GM18870 (cell line): ENCODE results near the gene KDM2A.
"Not testable (repeated sequence)": the region's sequence is repeated elsewhere in the genome, so short reads cannot be mapped to it uniquely, and the experiment has no call there.

Experiments used
- ATAC-seq: cut with Tn5 transposase; IDR thresholded peaks from one replicate; pipeline ENCODE4 v1.9.1; 2021; ENCODE audit warnings: moderate library complexity; ENCODE audit not compliant: unreplicated experiment

KDM2A gene

DNA sequence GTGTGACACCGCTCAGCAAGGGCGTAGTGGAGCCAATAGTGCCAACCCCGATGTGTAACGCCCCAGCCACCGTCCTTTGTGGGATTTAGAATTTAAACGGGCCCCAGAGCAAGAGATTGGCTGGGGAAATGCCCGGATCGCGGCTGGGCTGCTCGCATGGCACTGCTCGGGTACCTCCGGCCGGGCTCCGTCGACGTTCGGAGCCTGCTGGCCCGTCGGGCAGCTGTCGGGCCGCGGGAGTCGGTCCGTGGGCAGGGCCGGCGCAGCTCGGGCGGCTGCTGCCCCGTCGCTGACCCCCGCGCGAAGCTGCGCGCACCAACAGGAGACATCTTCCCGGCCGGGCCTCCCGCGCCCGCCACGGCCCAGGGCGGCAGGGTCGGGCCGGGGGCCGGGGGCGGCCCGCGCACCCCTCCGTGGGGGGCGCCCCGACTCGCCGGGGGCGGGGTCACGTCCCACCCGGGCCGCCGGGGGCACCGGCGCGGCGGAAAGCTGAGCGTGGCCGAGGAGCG lies 1.3 kb upstream of the KDM2A start:
- no peak for ATAC-seq

DNA sequence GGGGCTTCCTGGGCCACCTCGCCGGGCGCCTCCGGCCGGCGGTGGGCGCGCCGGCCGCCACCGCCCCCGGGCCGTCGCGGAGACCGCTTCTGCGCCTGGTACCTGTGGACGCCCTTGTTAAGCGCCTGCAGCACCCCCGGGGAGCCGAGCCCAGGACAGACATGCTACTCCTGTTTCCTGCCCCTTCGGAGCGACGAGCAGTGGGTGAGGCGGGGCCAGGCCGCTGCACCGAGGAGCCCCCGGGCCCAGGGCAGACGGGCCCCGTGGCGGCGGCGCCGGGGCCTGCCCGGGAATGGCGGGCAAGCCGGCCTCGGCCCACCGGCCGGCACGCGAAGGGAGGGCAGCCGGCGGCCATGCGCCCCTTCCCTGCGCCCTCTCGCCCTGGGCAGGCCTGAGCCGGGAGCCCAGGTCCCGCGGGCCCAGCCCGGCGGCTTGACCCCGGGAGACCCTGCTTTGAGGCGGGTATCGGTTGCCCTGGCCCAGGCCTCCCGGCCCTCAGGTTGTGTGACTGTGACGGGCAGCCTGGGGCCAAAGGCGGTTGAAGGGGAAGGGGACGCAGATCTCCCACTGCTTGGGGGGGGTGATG lies 789 bp upstream of the KDM2A start:
- ATAC-seq = no peak

DNA sequence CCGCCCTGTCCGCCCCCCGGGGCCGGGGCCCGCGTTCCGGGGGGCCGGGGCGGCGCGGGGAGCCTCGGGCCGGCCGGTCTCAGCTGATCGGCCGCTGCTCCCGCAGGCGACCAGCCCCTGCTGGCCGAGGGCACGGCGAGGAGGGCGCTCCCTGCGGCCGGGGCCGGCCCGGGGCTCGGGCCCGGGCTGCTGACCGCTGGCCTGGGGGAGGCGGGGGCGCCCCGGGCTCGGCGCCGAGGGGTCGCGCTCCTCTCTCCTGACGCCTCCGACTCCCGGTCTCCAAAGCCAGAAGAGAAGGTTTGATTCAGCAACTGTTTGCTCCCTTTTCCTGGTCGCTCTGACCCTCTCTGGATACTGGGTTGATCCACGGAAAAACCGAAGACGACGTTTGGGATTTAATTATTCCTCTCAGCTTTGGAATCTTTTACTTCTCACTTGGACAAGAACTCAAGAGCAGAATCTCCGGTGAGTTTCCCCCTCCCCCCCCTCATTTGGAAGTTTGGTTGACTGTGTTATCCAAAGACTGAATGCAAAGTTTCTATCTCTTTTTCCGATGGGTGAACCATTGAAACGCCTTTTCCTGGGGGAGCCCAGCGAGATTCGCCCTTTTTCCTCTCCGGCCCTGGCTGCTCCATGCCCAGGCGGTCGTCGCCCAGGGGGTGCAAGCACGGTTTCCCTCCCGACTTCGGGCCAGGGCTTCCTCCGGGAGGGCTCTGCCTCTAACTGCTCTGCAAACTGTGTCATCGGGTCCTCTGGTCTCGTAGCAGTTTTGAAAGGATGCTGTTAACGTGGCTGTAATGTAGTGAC lies 725 bp downstream of the KDM2A start:
- ATAC-seq = no peak

GRCh38 chr11:67120456-67120855 lies 1.4 kb downstream of the KDM2A start:
- no peak for ATAC-seq

DNA sequence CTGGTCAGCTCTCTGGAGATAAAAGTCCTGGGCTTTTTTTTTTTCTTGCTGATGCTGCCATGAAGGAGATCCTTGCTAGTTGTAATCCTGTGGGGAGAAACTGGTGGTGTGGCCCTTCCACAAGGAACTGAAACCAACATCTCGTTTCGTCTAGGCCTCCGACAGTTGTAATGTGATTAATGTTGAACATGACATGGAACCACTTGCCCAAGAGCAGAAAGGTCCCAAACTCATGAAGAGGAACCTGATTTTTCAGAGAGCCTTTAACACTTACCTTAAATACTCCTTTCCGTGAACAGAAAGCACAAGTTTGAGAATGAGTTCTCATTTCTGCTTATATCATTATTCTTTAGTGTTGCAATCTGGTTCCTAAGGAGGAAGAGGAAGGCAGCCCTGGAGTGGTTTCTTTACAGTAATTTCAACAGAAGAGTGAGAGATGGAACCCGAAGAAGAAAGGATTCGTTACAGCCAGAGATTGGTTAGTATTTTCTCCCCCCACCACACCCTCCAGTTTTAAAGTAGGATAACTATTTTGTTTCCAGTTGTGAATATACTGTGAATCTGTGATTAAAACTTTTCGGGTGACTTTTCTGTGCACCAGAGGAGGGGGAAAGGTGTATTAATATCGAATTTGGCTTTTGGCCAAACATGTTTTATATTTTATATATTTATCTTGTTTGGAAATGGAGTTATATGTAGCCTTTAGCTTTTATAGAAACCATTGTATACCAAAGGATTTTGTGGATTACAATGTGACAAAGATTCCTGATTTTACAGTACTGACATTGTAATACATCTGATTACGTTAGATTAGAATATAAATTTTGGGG lies 2.0 kb downstream of the KDM2A start:
- ATAC-seq = no peak

DNA sequence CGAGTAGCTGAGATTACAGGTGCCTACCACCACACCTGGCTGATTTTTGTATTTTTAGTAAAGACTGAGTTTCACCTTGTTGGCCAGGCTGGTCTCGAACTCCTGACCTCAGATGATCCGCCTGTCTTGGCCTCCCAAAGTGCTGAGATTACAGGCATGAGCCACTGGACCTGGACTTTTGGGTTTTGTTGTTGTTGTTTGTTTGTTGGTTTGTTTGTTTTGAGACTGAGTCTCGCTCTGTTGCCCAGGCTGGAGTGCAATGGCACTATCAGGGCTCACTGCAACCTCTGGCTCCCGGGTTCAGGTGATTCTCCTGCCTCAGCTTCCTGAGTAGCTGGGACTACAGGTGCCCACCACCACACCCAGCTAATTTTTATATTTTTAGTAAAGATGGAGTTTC lies 4.7 kb downstream of the KDM2A start:
- ATAC-seq = not testable (repeated sequence)

DNA sequence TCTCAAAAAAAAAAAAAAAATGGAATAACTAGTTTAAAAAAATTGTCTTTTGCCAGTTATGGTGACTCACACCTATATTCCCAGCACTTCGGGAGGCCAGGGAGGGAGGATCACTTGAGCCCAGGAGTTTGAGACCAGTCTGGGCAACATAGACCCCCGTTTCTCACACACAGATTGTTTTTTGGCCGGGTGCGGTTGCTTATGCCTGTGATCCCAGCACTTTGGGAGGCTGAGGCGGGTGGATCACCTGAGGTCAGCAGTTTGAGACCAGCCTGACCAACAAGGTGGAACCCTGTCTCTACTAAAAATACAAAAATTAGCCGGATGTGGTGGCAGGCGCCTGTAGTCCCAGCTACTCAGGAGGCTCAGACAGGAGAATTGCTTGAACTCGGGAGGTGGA lies 7.2 kb downstream of the KDM2A start:
- ATAC-seq = not testable (repeated sequence)

DNA sequence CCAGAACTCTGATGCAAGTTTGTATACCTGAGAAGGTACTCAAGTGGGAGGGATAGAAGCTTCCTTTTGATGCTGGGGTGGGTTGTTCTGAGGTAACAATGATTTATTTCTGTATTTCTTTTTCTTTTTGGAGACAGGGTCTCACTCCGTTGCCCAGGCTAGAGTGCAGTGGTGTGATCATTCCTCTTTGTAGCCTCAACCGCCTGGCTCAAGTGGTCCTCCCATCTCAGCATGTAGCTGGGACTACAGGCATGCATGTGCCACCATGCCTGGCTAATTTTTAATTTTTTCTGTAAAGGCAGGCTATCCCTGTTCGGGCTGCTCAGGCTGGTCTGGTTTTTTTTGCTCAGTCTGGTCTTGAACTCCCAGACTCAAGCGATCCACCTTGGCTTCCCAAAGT lies 7.9 kb downstream of the KDM2A start:
- no peak for ATAC-seq

DNA sequence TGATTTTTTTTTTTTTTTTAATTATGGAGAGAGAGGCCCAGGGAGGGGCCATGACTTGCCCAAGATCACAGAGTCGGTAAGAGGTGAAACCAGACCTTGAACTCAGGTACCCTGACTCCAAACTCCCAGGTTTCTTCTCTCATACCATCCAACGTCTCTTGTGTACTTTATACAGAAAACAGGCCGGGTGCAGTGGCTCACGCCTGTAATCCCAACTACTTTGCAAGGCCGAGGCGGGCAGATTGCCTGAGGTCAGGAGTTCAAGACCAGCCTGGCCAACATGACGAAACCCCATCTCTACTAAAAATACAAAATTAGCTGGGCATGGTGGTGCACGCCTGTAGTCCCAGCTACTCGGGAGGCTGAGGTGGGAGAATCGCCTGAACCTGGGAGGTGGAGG lies 11.8 kb downstream of the KDM2A start:
- not testable (repeated sequence) for ATAC-seq

DNA sequence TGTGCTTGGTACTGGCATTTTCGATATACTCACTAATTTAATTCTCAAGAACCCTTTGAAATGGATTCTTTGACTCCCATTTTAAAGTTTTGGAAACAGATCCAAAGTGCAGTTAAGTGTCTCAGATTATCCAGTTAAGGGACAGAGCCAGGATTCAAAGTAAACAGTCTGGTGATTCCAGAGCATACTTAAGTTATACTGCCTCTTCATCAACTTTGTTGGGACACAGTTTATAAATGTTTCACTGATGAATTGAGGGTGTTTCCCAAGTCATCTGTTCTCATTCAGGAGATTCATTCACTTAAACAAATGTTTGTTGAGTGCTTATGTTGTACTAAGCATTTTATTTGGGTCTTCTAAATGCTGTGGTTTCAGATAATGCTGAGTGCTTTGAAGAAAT lies 17.1 kb downstream of the KDM2A start:
- ATAC-seq = no peak

DNA sequence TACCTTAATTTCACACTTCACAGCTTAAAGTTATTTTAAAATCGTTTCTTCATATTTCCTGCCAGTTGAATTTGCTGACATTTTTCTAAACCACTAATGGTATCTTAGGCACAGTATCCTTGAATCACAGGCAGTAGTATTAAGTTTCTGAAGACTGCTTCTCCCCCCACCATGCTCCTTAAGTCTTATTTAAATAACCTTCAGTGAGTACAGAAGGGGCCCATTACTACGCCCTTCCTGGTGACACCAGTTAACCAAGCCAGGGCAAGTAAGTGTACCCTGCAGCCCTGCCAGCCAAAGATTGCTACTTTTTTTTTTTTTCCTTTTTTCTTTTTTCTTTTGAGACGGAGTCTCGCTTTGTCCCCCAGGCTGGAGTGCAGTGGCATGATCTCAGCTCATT lies 19.9 kb downstream of the KDM2A start:
- no peak for ATAC-seq

DNA sequence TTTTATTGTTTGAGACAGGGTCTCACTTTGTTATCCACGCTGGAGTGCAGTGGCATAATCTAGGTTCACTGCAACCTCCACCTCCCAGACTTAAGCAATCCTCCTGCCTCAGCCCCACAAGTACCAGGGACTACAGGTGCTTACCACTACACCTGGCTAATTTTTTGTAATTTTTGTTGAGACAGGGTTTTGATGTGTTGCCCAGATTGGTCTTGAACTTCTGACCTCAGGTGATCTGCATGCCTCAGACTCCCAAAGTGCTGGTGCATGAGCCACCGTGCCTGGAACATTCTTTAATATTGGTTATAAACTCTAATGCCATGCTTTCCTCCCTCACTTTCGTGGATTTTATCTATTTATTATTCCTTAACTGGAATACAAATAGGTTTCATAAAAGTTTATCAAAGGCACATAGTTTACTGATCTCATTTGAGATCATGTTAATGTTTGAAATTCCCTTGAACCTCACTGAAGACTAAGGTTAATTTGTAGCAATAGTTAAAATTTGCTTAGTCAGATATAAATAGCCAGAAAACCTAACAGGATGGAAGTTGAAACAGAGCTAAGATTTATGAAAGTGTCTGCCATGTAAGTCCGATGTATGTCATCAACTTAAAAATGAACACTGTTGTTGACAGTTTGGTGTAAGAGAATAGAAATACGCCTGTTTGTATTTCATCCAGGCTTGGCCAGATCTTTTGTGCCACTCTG lies 27.6 kb downstream of the KDM2A start:
- no peak for ATAC-seq

DNA sequence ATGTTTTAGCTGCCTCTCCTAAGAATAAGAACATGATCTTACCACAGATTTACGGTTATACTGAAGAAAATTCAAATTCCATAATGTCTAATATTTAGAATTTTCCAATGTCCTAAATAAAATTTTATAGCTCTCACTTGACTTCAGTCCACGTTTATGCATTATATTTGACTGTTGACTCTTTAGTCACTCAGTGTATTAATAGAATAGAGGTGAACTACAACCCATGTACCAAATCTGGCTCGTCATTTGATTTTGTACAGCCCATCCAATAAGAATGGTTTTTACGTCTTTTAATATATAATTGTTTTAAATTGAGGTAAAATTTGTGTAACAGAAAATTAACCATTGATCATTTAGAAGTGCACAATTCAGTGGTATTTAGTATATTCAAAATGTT lies 34.9 kb downstream of the KDM2A start:
- ATAC-seq = no peak

DNA sequence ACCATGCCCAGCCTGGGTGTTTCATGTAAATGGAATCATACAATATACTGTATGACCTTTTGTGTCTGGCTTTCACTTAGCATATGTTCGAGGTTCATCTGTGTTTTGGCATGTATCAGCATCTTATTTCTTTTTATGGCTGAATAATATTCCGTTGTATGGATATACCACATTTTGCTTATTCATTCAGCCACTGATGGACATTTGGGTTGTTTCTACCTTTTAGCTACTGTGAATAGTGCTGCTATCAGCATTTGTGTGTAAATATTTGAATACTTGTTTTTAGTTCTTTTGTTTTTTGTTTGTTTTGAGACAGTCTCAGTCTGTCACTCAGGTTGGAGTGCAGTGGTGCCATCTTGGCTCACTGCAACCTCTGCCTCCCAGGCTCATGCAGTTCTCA lies 35.7 kb downstream of the KDM2A start:
- no peak for ATAC-seq

DNA sequence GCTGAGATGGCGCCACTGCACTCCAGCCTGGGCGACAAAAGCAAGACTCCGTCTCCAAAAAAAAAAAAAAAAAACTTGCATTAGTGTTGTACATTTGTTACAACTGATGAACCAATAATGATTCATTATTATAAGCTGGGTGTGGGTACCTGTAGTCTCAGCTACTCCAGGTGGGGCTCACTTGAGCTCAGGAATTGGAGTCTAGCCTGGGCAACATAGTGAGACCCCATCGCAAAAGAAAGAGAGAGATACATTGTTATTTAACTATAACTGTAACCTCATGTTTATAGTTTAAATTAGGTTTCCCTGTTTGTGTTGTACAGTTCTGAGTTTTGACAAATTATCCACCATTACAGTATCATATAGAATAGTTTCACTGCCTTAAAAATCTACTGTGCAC lies 38.6 kb downstream of the KDM2A start:
- no peak for ATAC-seq

GRCh38 chr11:67158221-67158620 lies 39.2 kb downstream of the KDM2A start:
- ATAC-seq = no peak

GRCh38 chr11:67160045-67160444 lies 41.0 kb downstream of the KDM2A start:
- no peak for ATAC-seq

GRCh38 chr11:67160872-67161783 lies 42.1 kb downstream of the KDM2A start:
- no peak for ATAC-seq

GRCh38 chr11:67163006-67163405 lies 43.9 kb downstream of the KDM2A start:
- no peak for ATAC-seq

GRCh38 chr11:67165623-67166022 lies 46.6 kb downstream of the KDM2A start:
- ATAC-seq = no peak
